GM18505 (cell line): ENCODE data around the gene MCOLN2.

ENCODE experiments used
- ATAC-seq: cut with Tn5 transposase; IDR thresholded peaks from one replicate; pipeline ENCODE4 v1.9.1; 2021; ENCODE audit not compliant: unreplicated experiment
- POLR2A ChIP-seq: IDR thresholded peaks from 4 replicates; pipeline ENCODE4 v1.6.1; 2011; ENCODE audit warnings: borderline replicate concordance; ENCODE audit not compliant: insufficient read depth, insufficient read length; ENCODE audit errors: extremely low read depth

The MCOLN2 gene

DNA sequence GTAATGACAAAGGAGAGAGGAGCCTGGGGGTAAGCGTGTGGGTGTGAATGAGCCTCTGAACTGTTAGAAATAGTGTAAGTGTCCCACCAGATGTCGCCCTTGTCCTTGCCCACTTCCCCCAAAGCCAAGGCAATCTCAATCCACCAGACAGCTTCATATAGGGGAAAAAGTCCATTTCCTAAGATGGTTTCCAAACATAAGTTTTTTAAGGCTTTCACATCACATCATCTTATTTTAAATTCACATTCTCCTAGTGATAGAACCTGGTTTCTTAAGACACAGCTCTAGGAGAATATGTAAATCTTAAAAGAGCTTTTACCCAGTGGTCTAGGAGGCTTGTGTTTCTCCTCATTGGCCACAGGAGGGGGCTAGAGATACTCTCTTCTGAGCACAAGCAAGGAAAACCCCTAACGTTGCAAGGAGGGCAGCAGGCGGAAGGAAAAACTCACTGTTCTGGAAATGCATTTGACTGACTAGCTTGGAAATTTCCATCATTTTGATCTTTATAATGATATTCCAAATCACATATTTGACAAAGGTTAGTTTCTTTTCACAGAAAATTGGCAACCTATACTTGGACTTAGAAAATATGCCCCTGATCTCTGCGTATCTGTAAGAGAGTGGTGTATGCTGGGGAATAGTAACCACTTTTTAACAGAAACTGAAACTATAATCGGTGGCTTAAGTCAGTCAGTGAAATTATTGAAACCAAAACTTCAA lies 52.0 kb downstream of the MCOLN2 start:
- ATAC-seq, result peak; percentile 86

DNA sequence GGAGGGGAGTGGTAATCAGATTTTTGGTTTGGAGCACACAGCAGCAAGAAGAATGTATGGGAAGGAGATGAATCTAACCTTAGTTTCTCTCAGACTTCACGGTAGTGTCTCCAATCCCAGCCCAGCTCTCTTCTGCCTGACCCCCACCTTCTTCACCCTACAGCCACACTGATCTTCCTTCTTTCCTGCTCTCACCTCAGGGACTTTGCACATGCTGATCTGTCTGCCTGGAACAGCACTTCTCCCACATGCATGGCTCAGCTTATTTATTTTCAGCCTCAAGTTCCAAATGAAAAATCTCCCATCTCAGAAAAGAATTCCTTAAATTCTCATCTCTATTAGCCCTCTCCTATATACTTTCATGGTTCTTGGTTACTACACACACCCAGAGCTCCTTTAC lies 55.1 kb downstream of the MCOLN2 start:
- TF ChIP-seq POLR2A, result no peak
- no peak for ATAC-seq

More for the DNA sequence above, 52.0 kb downstream of the MCOLN2 start:
- TF ChIP-seq POLR2A, result no peak

DNA sequence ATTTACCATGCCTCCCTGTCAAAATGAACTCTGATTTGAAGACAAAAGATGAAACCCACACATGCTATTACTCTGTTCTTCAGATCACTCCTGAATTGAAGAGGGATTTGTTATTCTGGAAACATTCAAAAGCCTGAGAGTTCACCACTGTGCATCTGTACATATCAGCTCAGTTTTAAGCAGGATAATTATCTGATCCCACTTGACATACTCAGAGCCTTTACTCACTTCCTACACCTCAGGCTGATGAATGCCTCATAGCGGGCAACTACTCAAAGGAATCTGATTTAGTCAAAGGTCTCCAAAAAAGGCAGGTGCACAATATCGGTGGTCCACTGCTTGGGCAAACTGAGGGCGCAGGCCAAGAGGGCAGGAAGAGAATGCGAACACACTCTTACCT lies 56.4 kb downstream of the MCOLN2 start:
- ATAC-seq, result no peak
- TF ChIP-seq POLR2A, result no peak

DNA sequence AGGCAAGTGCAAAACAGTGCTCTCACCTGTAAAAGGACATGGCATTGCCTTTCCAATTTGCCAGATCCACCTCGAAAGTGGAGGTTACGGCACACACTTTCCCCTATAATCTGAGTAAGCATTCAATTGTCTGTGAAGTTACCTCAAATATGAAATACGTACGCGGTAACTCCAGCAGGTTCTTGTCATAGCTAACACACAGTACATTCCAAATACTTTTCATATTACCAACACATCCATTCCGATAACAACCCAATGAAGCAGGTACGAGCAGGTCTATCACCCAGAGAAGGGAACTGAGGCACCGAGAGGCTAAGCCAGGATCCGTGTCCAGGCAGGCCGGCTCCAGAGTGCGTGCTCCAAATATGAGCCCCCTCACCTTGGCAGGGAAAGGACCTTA lies 57.2 kb downstream of the MCOLN2 start:
- no peak for ATAC-seq
- peak; percentile 5 for TF ChIP-seq POLR2A

DNA sequence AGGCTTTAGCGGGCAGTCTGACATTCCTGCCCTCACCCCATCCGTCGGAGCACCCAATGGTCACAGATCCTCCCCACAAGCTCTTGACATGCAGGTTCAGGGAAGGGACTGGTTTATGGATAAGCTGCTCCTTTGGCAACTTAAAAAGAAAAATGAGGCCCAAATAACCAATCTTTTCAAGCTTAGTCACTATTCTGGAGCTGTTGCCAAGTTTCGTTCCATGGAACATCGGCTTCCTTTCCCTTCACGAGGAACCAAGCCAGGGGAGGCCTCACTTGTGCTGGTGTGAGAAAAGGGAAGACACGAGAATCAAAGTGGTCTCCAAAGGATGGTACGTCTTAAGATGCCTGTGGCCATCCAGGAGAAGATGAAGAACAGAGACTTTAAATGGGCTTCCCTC lies 57.8 kb downstream of the MCOLN2 start:
- no peak for ATAC-seq
- no peak for TF ChIP-seq POLR2A

DNA sequence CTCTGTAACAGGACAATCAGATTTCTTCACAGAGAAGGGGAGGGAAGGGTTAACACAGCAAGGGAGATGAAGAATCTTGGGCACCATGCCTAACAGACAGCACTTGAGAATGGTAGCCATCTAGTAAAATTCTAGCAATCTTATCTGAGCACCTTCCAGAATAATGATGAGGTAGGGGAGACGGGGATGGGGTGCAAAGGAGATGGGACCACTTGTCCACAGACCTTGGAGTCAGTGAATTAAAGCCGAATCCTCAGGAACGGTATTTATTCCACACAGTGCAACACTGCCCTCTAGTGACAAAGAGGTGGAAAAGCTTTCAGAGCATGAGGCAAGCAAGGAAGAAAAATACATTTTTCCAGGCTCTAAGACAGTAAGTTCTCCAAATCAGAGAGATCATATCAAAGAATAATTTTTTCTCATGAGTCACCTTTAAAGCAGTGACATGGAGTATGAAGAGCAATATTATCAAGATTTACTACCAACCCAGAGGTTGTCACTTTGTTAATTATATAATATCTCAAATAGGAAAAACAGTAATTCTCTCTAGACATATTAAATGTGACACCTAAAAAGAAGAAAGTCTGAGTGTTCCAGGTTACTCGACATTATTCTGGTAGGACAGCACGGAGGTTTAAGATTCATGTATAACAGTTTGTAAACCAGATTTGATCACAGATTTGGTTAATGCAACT lies 60.6 kb downstream of the MCOLN2 start:
- no peak for ATAC-seq
- no peak for TF ChIP-seq POLR2A

DNA sequence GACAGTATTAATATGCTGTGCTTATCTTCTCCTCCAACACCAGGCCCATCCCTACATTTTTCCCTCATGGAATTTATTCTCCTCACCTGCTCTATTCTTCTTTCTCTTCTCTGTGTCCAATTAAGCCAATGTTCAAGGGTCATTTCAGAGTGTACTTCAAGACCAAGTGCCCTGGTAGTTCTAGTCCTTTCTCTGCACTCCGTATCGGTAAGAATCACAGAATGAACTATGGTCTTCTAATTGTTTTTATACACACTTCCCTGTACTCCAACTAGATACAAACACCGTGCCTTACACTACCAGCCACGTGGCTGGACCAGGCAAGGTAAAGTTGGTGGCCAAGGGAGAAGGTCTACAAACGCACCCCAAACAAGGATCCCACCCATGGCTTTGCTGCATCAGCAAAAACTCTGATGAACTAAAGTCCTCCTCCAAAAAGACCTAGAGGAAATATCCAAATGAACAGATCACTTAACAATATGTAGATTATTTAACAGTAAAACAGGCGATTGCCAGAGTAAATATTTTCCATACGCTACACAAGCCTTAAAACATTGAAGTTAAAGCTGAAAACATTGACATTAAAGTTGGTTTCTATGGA lies 63.8 kb downstream of the MCOLN2 start:
- TF ChIP-seq POLR2A, result no peak
- no peak for ATAC-seq

DNA sequence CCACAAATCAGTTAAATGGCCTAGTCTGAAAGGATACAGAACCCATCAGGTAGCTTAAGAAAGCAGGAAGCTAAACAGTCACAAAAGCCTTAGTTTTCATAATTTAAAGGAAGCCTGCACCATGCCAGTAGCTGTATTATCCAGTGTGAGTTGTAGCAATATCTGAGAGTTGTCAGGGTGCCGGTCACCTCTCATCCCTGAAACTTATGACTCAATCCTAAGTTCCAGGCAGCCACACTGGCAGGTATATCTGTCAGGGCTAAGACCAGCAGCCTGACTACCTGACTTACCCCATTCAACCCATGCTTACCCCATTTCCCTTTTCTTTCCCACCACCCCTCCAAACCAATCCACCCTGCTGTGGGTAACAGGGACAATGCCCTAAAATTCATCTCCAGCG lies 66.1 kb downstream of the MCOLN2 start:
- ATAC-seq, result no peak
- no peak for TF ChIP-seq POLR2A

DNA sequence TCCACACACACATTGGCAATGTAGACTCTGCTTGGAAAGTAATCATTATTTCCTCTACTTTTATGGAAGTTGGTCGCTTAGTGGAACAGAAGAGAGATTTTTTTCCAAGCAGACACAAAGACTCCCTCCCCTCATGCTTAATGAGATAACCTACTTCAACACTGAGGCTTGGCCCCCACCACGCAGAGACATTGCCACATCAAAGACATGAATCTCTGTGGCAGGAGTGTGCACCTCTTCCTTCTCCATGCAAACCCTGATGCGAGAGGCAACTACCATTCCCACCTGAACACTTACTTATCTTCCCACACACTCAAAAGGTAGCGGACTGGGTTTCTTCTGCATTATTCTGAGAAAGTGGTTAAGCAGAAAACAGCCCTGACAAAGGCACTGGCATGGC lies 66.6 kb downstream of the MCOLN2 start:
- no peak for ATAC-seq
- TF ChIP-seq POLR2A, result no peak

DNA sequence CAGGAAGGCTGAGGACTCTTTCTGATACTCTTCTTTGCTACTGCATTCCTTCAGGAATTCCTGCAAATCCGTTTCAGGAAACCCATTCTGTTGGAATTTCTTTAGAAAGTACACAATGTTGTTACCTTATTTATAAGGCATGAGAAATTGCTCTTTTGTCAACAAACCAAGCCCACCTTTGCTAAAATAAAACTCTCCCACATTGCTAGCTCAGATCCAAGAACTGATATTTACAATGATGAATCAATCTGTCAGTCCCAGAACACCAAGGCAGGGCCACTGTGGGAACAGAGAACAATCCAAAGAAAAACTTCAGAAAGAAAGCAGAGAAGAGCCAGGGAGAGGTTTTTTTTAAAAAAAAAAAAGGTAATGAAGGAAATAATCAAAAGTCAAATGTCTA lies 67.3 kb downstream of the MCOLN2 start:
- ATAC-seq, result no peak
- no peak for TF ChIP-seq POLR2A

DNA sequence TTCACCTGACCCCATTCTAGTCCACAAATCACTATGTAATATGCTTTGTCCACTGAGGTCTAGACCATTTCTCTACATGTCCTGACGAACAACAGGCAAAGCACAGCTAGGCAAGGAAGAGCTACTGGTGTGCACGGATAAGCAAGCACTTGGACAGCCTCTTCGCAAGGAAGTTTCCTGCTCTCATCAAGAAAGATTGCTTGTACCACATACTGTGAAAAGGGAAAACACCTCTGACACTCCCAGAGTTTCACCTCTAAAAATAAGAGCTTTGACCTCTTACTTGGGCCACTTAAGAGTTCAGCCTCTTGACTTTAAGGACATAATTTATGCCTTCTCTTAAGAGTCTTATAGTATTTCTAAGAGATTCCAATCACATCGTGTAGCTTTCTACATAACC lies 67.9 kb downstream of the MCOLN2 start:
- TF ChIP-seq POLR2A, result no peak
- ATAC-seq, result no peak

DNA sequence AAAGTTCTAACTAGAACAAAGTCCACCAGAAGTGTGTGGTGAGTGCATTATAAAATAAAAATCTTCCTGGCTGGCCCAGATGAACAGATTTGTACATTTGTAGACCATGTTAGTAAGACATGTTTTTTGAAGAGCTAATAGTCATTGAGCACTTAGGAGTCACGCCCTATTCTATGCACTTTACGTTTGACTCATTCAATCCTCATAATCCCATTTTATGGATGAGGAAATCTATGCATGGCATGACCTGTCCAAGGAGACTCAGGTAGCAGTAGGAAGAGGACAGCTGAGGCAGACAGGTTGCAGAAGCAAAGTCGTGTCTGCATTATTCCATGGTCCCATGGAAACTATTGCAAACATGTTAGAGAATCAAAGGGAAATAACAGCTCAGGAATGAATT lies 73.6 kb downstream of the MCOLN2 start:
- ATAC-seq, result no peak

DNA sequence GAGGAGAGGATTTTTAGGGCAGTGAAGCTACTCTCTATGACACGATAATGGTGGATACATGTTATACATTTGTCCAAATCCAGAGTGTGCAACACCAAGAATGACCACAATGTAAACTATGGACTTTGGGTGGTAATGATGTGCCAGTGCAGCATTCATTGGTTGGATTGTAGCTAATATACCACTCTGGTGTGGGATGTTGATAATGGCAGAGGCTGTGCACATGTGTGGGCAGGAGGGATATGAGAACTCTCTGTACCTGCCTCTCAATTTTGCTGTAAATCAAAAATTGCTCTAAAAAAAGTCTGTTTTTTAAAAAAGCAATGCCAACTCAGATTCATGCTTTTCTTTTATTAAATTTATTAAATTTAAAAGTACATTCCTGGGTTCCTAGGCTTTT lies 76.8 kb downstream of the MCOLN2 start:
- ATAC-seq, result no peak
- no peak for TF ChIP-seq POLR2A

More for the DNA sequence above, 73.6 kb downstream of the MCOLN2 start:
- no peak for TF ChIP-seq POLR2A

DNA sequence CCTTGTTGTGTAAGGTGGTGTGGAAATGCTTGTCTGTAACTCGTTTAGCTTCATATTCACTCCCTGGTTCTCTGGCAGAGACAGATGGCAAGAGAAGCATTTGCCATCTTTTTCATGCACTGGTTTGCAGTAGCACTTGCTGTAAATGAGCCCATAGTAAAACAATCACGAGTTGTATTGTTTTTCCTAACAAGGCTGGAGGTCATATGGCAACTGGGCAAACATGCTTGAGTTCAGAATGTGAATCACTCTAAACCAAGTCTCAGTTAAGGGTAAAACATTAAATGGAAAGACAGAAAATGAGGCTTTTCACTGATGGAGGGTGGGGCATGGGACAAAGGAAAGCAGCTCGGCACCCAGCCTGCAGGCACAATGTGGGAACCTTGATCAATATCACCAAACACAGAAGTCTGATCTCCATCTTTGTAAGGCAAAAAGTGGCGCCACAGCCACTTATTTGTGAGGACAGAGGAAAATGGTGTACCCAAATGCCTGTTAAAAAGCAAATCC lies 77.4 kb downstream of the MCOLN2 start:
- ATAC-seq, result no peak
- TF ChIP-seq POLR2A, result no peak
